Adrenal gland (tissue), 12 donors: Measurements from ENCODE around the gene PRR7. TPM values are rescaled to one million over a fixed set of nuclear protein-coding genes. Genes with fewer than 3 reads are reported as not detected.
"Not testable (repeated sequence)": the region's sequence is repeated elsewhere in the genome, so short reads cannot be mapped to it uniquely, and the experiment has no call there.

Experiments
- DNase-seq, 7 donors: peaks; one replicate each; pipeline ENCODE4 v3.0.0-alpha.2; 2019 to 2020
- H3K27ac ChIP-seq, 5 donors: fragments of 200-600 bp; sonication (generic) in 4 of 5; 1 replicate in 3 of 5; 2 replicates in 2 of 5; pipeline versions ENCODE4 v1.5.1 to v1.8.0; 2016 to 2020; ENCODE audit warnings: mild to moderate bottlenecking in 1 of 5
- H3K27me3 ChIP-seq: fragments of 200-600 bp; 2 replicates; pipeline ENCODE4 v1.8.0; 2021
- H3K36me3 ChIP-seq, 2 donors: fragments of 200-600 bp; replicated peaks in 1 of 2; 1 replicate in 1 of 2; 2 replicates in 1 of 2; pipeline versions ENCODE4 v1.5.1 to v1.8.0; 2018 to 2022
- H3K4me1 ChIP-seq, 2 donors: fragments of 200-600 bp; replicated peaks in 1 of 2; 1 replicate in 1 of 2; 2 replicates in 1 of 2; pipeline versions ENCODE4 v1.5.1 to v1.8.0; 2018 to 2021
- H3K4me3 ChIP-seq, 4 donors: fragments of 200-600 bp; sonication (generic) in 3 of 4; one replicate each; pipeline ENCODE4 v1.5.1; 2016 to 2018
- H3K9me3 ChIP-seq, 3 donors: fragments of 200-600 bp; sonication (generic) in 1 of 3; replicated peaks in 1 of 3; 1 replicate in 2 of 3; 2 replicates in 1 of 3; pipeline versions ENCODE4 v1.5.1 to v1.8.0; 2016 to 2021
- CTCF ChIP-seq, 6 experiments: fragments of 450-650 bp in 4 of 6; fragments of 200-600 bp in 2 of 6; sonication (generic) in 1 of 6; IDR thresholded peaks; 1 replicate in 5 of 6; 2 replicates in 1 of 6; pipeline versions ENCODE4 v1.5.1 to v1.8.0; 2016 to 2021; ENCODE audit warnings: antibody characterized with exemption in 6 of 6, mild to moderate bottlenecking in 2 of 6, moderate library complexity in 1 of 6
- POLR2A ChIP-seq, 2 donors: fragments of 450-650 bp; IDR thresholded peaks; one replicate each; pipeline ENCODE4 v1.6.1; 2017; ENCODE audit warnings: antibody characterized with exemption in 2 of 2, mild to moderate bottlenecking in 2 of 2, moderate library complexity in 1 of 2
- WGBS, 4 donors: extraction: QIAGEN DNeasy Blood & Tissue Kit in 2 of 4; methylation state at CpG; one replicate each; pipeline versions ENCODE4 v1.1.5 to v1.1.7; 2013 to 2017; 5-methylcytosine and 5-hydroxymethylcytosine counted together
- intact Hi-C, 2 donors: fragments of 100-400 bp; cut with DNase I; formaldehyde crosslinking; loops; one replicate each; pipeline versions ENCODE4 v1.14.1 to v1.15.0; 2022 to 2023
- polyA plus RNA-seq, 3 donors: library from polyadenylated mRNA; stranded (reverse); fragments of 200-250 nt in 2 of 3; fragments of 350-450 nt in 1 of 3; fragmentation: Illumina TruSeq in 1 of 3; extraction: RNeasy Lipid Tissue Mini Kit (QIAGEN cat#74804) in 1 of 3; gene quantifications; one replicate each; pipeline ENCODE4 v1.2.3, GENCODE V29; 2013 to 2014
- total RNA-seq, 9 donors: library from RNA; depleted of rRNA in 4 of 9; stranded (reverse); fragments of >200 nt in 4 of 9; fragments of 120-200 nt in 1 of 9; fragmentation: NEBNext Ultra II Directional in 1 of 9; extraction: Animal tissue kit (Norgen Biotek cat#: 25700) in 1 of 9; gene quantifications; one replicate each; pipeline versions ENCODE4 v1.1.0 to v1.2.4, GENCODE V29; 2013 to 2023
- donor health status: healthy with polysubstance abuse.
- donor health status: Bipolar disorder and iron deficiency.
- donor health status: DM: yes; HTN: yes; CAD: no.
- donor health status: DM: no; HTN: no; CAD: no.
- donor health status: DM: no; HTN: no; CAD: no.
- donor health status: DM: yes; HTN: yes; CAD: no.

The PRR7 gene
- total and polyA plus RNA-seq, 12 donors = 0.55 to 13.5 (median 6.1) TPM; not detected in 1

GRCh38 chr5:177483042-177483441, 36.4 kb downstream of the PRR7 start:
- 92 to 95% (median 93%) methylated on average over 5 to 9 of the region's 9 CpGs for WGBS, 4 donors
- TF ChIP-seq POLR2A (IDR thresholded peaks at IDR 0.05) (no peak), CTCF (IDR thresholded peaks at IDR 0.05) (no peak)
- Histone ChIP-seq H3K27me3 (no peaks in the 10 kb centered on the region), H3K4me1 (peaks cover 0 to 17% of the 10 kb centered on the region in 2 donors), H3K36me3 (peaks cover 0 to 14% of the 10 kb centered on the region in 2 donors), H3K4me3 (no peak overlapping the region), H3K9me3 (no peaks in the 10 kb centered on the region), H3K27ac (no peak overlapping the region)
- intact Hi-C loops = no loop called here
- no peak for DNase-seq

DNA sequence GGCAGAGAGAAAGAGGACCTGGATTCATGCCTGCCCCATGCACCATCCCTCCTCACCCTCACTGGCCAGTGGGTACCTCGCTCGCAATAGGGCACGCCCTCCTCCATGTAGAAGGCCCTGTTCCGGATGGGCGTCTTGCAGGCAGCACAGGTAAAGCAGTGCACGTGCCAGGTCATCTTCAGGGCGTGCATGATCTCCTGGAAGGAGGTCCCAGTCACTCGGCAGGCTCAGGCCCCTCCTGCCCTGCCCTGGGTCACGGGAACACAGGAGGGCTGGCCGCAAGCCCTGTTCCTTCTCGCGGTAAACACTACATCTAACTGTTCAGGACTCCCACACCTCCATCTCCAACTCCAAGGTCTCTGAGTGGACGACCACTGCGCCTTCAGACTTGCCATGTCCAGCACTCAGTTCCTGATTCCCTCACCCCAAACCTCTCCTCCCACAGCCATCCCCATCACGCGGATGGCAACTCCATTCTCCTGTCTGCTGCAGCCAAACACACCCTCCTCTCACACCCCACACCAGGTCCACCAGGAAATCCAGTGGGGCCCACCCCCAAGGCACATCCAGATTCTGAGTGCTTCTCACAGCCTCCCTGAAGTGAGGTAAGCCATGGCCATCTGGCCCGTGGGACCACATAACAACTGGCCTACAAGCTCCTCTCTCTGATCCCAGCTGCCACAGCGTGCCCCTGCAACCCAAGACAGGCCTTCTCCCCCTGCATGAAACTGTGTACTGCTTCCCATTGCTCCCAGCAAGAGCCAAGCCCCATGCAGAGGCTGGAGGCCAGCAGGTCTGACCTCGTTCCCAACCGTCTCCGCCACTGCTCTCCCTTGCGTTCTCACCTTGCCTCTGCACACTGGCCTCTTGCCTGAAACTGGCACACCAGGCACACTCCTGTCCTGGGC, 37.6 kb downstream of the PRR7 start:
- Histone ChIP-seq H3K36me3 (peaks cover 0 to 15% of the 10 kb centered on the region in 2 donors), H3K4me3 (no peak overlapping the region), H3K27me3 (no peaks in the 10 kb centered on the region), H3K4me1 (peaks cover 0 to 10% of the 10 kb centered on the region in 2 donors), H3K9me3 (no peaks in the 10 kb centered on the region), H3K27ac (no peak overlapping the region)
- intact Hi-C loops = no loop called here
- no peak for DNase-seq
- TF ChIP-seq POLR2A (IDR thresholded peaks at IDR 0.05) = no peak
- no peak for TF ChIP-seq CTCF (IDR thresholded peaks at IDR 0.05)
- 87 to 93% (median 92%) methylated on average over 20 to 22 of the region's 22 CpGs for WGBS, 4 donors

GRCh38 chr5:177484902-177485549, 38.4 kb downstream of the PRR7 start:
- Histone ChIP-seq H3K4me1 (peaks cover 0 to 3% of the 10 kb centered on the region in 2 donors), H3K4me3 (no peak overlapping the region), H3K36me3 (peaks cover 0 to 23% of the 10 kb centered on the region in 2 donors), H3K9me3 (no peaks in the 10 kb centered on the region), H3K27me3 (no peaks in the 10 kb centered on the region), H3K27ac (no peak overlapping the region)
- TF ChIP-seq POLR2A (IDR thresholded peaks at IDR 0.05) (no peak), CTCF (IDR thresholded peaks at IDR 0.05) (no peak)
- WGBS, 4 donors = 74 to 78% (median 78%) methylated on average over 11 to 13 of the region's 13 CpGs
- intact Hi-C loops = no loop called here
- DNase-seq = no peak

- DNase-seq, H3K4me3 ChIP-seq, intact Hi-C loops, H3K9me3 ChIP-seq, H3K4me1 ChIP-seq, H3K27ac ChIP-seq, H3K27me3 ChIP-seq: not testable (repeated sequence)
- peaks cover 0 to 27% of the 10 kb centered on the region in 2 donors for H3K36me3 ChIP-seq
- 92 to 100% (median 97%) methylated on average over 1 to 3 of the region's 3 CpGs for WGBS, 4 donors
Measured at GRCh38 chr5:177485753-177486152, 39.1 kb downstream of the PRR7 start.
